Mammary epithelial cell (primary cell): ENCODE measurements around the gene DCLRE1B.

Experiments
- CTCF ChIP-seq, 2 donors: IDR thresholded peaks in 1 of 2; conservative IDR thresholded peaks in 1 of 2; 2 replicates each; pipeline ENCODE4 v1.5.1; 2011 to 2012; ENCODE audit warnings: inconsistent platforms in 2 of 2, low read length in 2 of 2, mild to moderate bottlenecking in 2 of 2, control low read depth in 1 of 2, low read depth in 1 of 2; ENCODE audit not compliant: insufficient read depth in 1 of 2; ENCODE audit errors: extremely low read depth in 1 of 2
- EZH2 ChIP-seq: IDR thresholded peaks from 2 replicates; pipeline ENCODE4 v1.6.1; 2012; ENCODE audit warnings: low read length, inconsistent platforms, borderline replicate concordance

DNA sequence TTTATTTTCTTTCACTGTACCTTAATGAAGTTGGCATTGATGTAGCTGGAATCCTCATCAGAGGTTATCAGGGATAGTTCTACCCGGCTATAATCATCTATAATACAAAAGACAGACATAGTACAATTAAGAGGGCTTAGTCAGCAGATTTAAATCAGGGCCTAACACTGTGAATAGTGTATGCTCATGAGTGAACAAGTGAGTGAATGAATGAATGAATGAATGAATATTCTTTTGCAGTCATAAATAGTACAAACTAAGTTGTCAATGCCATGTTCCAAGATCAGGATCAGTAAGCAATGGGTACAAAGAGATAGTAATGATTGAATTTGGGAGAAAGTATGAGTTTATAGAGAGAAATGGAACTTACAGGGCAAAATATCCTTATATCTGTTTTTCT is 46.1 kb upstream of the DCLRE1B start:
- TF ChIP-seq CTCF (conservative IDR thresholded peaks at IDR 0.05 in 1 of 2, IDR thresholded peaks at IDR 0.05 in 1 of 2; ENCODE audit: extremely low read depth in 1 of 2, insufficient read depth in 1 of 2, low read depth in 1 of 2, low read length in 2 of 2) = no peak
- no peak for TF ChIP-seq EZH2
